Mesothelial cell of epicardium (in vitro differentiated cells): ENCODE results near the gene KRT6B. TPM values are rescaled to one million over a fixed set of nuclear protein-coding genes. Genes with fewer than 3 reads are reported as not detected.
A peak's percentile ranks its signal among the peaks of the same experiment; 100 is the strongest.
"Not testable (repeated sequence)": the region's sequence is repeated elsewhere in the genome, so short reads cannot be mapped to it uniquely, and the experiment has no call there.

Experiments
- DNase-seq, 2 experiments: peaks; one replicate each; pipeline ENCODE4 v3.0.0; 2021; ENCODE audit warnings: low spot score in 2 of 2; ENCODE audit not compliant: unreplicated experiment in 2 of 2
- H3K27ac Mint-ChIP-seq: 2 replicates; pipeline ENCODE4 v1.8.0; 2021; ENCODE audit warnings: mixed read lengths
- H3K27me3 Mint-ChIP-seq: 2 replicates; pipeline ENCODE4 v1.8.0; 2021; ENCODE audit warnings: low read depth, mixed read lengths
- H3K36me3 Mint-ChIP-seq: 2 replicates; pipeline ENCODE4 v1.8.0; 2021; ENCODE audit warnings: mixed read lengths
- H3K4me1 Mint-ChIP-seq: 2 replicates; pipeline ENCODE4 v1.8.0; 2021; ENCODE audit warnings: mixed read lengths
- H3K4me3 Mint-ChIP-seq: 2 replicates; pipeline ENCODE4 v1.8.0; 2021; ENCODE audit warnings: mild to moderate bottlenecking, moderate library complexity, mixed read lengths
- H3K9me3 Mint-ChIP-seq: 2 replicates; pipeline ENCODE4 v1.8.0; 2021; ENCODE audit warnings: mixed read lengths
- total RNA-seq: library from RNA; stranded (reverse); gene quantifications from 3 replicates; pipeline ENCODE4 v1.2.1, GENCODE V29; 2021
- TF ChIP-seq, protein P1 (sequence below): fragments of 200-600 bp; sonication (generic); IDR thresholded peaks from one replicate; pipeline ENCODE4 v1.5.0; 2021; ENCODE audit warnings: antibody characterized with exemption; ENCODE audit not compliant: unreplicated experiment

The KRT6B gene
- total RNA-seq, 1 donor from 2014 or later: not detected

- H3K9me3 Mint-ChIP-seq: peaks cover 5% of the 10 kb centered on the region
- peaks cover 27% of the 10 kb centered on the region for H3K27me3 Mint-ChIP-seq
- peak overlapping the region; percentile 14 for H3K27ac Mint-ChIP-seq
- TF ChIP-seq, protein P1, sequence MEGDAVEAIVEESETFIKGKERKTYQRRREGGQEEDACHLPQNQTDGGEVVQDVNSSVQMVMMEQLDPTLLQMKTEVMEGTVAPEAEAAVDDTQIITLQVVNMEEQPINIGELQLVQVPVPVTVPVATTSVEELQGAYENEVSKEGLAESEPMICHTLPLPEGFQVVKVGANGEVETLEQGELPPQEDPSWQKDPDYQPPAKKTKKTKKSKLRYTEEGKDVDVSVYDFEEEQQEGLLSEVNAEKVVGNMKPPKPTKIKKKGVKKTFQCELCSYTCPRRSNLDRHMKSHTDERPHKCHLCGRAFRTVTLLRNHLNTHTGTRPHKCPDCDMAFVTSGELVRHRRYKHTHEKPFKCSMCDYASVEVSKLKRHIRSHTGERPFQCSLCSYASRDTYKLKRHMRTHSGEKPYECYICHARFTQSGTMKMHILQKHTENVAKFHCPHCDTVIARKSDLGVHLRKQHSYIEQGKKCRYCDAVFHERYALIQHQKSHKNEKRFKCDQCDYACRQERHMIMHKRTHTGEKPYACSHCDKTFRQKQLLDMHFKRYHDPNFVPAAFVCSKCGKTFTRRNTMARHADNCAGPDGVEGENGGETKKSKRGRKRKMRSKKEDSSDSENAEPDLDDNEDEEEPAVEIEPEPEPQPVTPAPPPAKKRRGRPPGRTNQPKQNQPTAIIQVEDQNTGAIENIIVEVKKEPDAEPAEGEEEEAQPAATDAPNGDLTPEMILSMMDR: no peak
- no peaks in the 10 kb centered on the region for H3K36me3 Mint-ChIP-seq
- peaks cover 23% of the 10 kb centered on the region for H3K4me1 Mint-ChIP-seq
- no peak for DNase-seq
- H3K4me3 Mint-ChIP-seq: no peak overlapping the region
These were observed 44.7 kb upstream of the KRT6B start for GRCh38 chr12:52496590-52497071.

GRCh38 chr12:52496054-52496453, 44.1 kb upstream of the KRT6B start:
- TF ChIP-seq, protein P1: no peak
- Mint-ChIP-seq H3K36me3 (no peaks in the 10 kb centered on the region), H3K27me3 (peaks cover 33% of the 10 kb centered on the region), H3K9me3 (peaks cover 4% of the 10 kb centered on the region), H3K4me3 (no peak overlapping the region), H3K4me1 (peaks cover 23% of the 10 kb centered on the region), H3K27ac (peak overlapping the region; percentile 14)
- DNase-seq: no peak

DNA sequence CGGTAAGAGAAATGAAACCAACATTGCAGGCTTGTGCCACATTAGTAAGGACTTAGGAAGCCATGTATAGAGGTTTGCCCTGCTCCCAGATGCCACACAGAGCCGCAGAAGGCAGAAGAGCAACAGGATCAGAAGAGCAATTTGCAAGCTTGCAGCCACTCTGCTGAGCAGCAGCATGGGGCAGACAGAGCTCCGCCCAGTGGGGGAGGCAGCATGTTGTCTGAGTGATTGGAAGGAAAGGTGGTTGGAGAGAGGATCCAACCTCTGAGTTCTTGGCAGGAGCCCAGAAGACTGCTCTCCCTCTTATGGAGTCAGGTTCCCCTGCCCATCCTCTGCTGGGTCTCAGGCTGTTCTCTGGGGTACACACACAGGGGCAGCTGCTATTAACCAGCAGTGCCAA, 43.4 kb upstream of the KRT6B start:
- peak in 1 of 2 experiments; percentile 52 for DNase-seq

GRCh38 chr12:52494518-52494917, 42.6 kb upstream of the KRT6B start:
- no peaks in the 10 kb centered on the region for H3K36me3 Mint-ChIP-seq
- TF ChIP-seq, protein P1: no peak
- no peaks in the 10 kb centered on the region for H3K9me3 Mint-ChIP-seq
- peaks cover 47% of the 10 kb centered on the region for H3K27me3 Mint-ChIP-seq
- no peak overlapping the region for H3K27ac Mint-ChIP-seq
- DNase-seq: no peak
- H3K4me1 Mint-ChIP-seq: peaks cover 23% of the 10 kb centered on the region
- H3K4me3 Mint-ChIP-seq: no peak overlapping the region

More for the DNA sequence above, 43.4 kb upstream of the KRT6B start:
- no peak overlapping the region for H3K4me3 Mint-ChIP-seq
- H3K36me3 Mint-ChIP-seq: no peaks in the 10 kb centered on the region
- TF ChIP-seq, protein P1: no peak
- H3K9me3 Mint-ChIP-seq: no peaks in the 10 kb centered on the region
- H3K27ac Mint-ChIP-seq: no peak overlapping the region
- peaks cover 23% of the 10 kb centered on the region for H3K4me1 Mint-ChIP-seq
- H3K27me3 Mint-ChIP-seq: peaks cover 39% of the 10 kb centered on the region

- H3K9me3 Mint-ChIP-seq: no peaks in the 10 kb centered on the region
- peaks cover 52% of the 10 kb centered on the region for H3K27me3 Mint-ChIP-seq
- H3K27ac Mint-ChIP-seq: no peak overlapping the region
- DNase-seq: no peak
- peaks cover 23% of the 10 kb centered on the region for H3K4me1 Mint-ChIP-seq
- no peak overlapping the region for H3K4me3 Mint-ChIP-seq
- H3K36me3 Mint-ChIP-seq: no peaks in the 10 kb centered on the region
- TF ChIP-seq, protein P1: no peak
These were observed 42.2 kb upstream of the KRT6B start for GRCh38 chr12:52494100-52494499.

- Mint-ChIP-seq H3K27ac (no peak within 1 kb of the TSS), H3K27me3 (peaks cover 59% of the 10 kb centered on the region)
These were observed 41.2 kb upstream of the KRT6B start, which contains the start of gene KRT6A for GRCh38 chr12:52493172-52493571. Gene KRT6A (minus strand): TSS chr12:52493257. CDS start chr12:52493188, 69 bp downstream.

GRCh38 chr12:52492405-52492804, 40.5 kb upstream of the KRT6B start:
- H3K27me3 Mint-ChIP-seq: peaks cover 64% of the 10 kb centered on the region
- not testable (repeated sequence) for DNase-seq, H3K4me3 Mint-ChIP-seq, H3K9me3 Mint-ChIP-seq, H3K27ac Mint-ChIP-seq, H3K36me3 Mint-ChIP-seq
- peaks cover 23% of the 10 kb centered on the region for H3K4me1 Mint-ChIP-seq

More at GRCh38 chr12:52493172-52493571, 41.2 kb upstream of the KRT6B start, which contains the start of gene KRT6A:
- TF ChIP-seq, protein P1: no peak
- no peaks in the 10 kb centered on the region for H3K9me3 Mint-ChIP-seq
- peaks cover 23% of the 10 kb centered on the region for H3K4me1 Mint-ChIP-seq
- no peak for DNase-seq
- H3K36me3 Mint-ChIP-seq: no peaks in the 10 kb centered on the region
- no peak within 1 kb of the TSS for H3K4me3 Mint-ChIP-seq

GRCh38 chr12:52491495-52491894, 39.5 kb upstream of the KRT6B start:
- H3K4me1 Mint-ChIP-seq: peaks cover 19% of the 10 kb centered on the region
- not testable (repeated sequence) for H3K27ac Mint-ChIP-seq, DNase-seq, H3K9me3 Mint-ChIP-seq, H3K36me3 Mint-ChIP-seq, H3K4me3 Mint-ChIP-seq
- peaks cover 71% of the 10 kb centered on the region for H3K27me3 Mint-ChIP-seq
